Sigmoid colon (tissue), 7 donors: Measurements from ENCODE around the gene DYNC1H1. TPM values are rescaled to one million over a fixed set of nuclear protein-coding genes. Genes with fewer than 3 reads are reported as not detected.
A peak's percentile ranks its signal among the peaks of the same experiment; 100 is the strongest.

Experiments used
- DNase-seq: peaks from one replicate; pipeline ENCODE4 v3.0.0-alpha.2; 2019
- H3K27ac ChIP-seq, 4 donors: fragments of 200-600 bp; sonication (generic); one replicate each; pipeline ENCODE4 v1.5.1; 2016 to 2019; ENCODE audit warnings: mild to moderate bottlenecking in 1 of 4
- H3K27me3 ChIP-seq, 3 donors: fragments of 200-600 bp; sonication (generic); one replicate each; pipeline ENCODE4 v1.5.1; 2019; ENCODE audit warnings: mild to moderate bottlenecking in 1 of 3
- H3K36me3 ChIP-seq, 4 donors: fragments of 200-600 bp; sonication (generic); one replicate each; pipeline ENCODE4 v1.5.1; 2016 to 2019
- H3K4me1 ChIP-seq, 4 donors: fragments of 200-600 bp; sonication (generic); one replicate each; pipeline ENCODE4 v1.5.1; 2017 to 2019
- H3K4me3 ChIP-seq, 4 donors: fragments of 200-600 bp; sonication (generic); one replicate each; pipeline ENCODE4 v1.5.1; 2017 to 2019; ENCODE audit warnings: mild to moderate bottlenecking in 2 of 4, moderate library complexity in 1 of 4
- H3K9me3 ChIP-seq, 4 donors: fragments of 200-600 bp in 3 of 4; sonication (generic) in 3 of 4; one replicate each; pipeline versions ENCODE4 v1.5.1 to v1.6.1; 2013 to 2019
- CTCF ChIP-seq, 4 experiments: fragments of 450-650 bp in 3 of 4; fragments of 200-600 bp in 1 of 4; IDR thresholded peaks; one replicate each; pipeline ENCODE4 v1.5.1; 2016 to 2019; ENCODE audit warnings: antibody characterized with exemption in 4 of 4, mild to moderate bottlenecking in 3 of 4, moderate library complexity in 2 of 4
- EP300 ChIP-seq, 4 donors: sonication (generic); formaldehyde crosslinking; IDR thresholded peaks; one replicate each; pipeline ENCODE4 v1.6.1; 2017; ENCODE audit warnings: antibody characterized with exemption in 4 of 4
- POLR2A ChIP-seq, 2 donors: fragments of 450-650 bp; IDR thresholded peaks; one replicate each; pipeline ENCODE4 v1.6.1; 2016; ENCODE audit warnings: antibody characterized with exemption in 2 of 2, mild to moderate bottlenecking in 2 of 2, moderate library complexity in 2 of 2
- POLR2AphosphoS5 ChIP-seq, 4 donors: sonication (generic); formaldehyde crosslinking; IDR thresholded peaks; one replicate each; pipeline ENCODE4 v1.6.1; 2017; ENCODE audit warnings: antibody characterized with exemption in 4 of 4
- WGBS, 2 donors: extraction: QIAGEN DNeasy Blood & Tissue Kit; methylation state at CpG; one replicate each; pipeline ENCODE4 v1.1.7; 2013; 5-methylcytosine and 5-hydroxymethylcytosine counted together
- intact Hi-C: fragments of 100-400 bp; cut with DNase I; formaldehyde crosslinking; loops from one replicate; pipeline ENCODE4 v1.15.1; 2023
- polyA plus RNA-seq, 3 donors: library from polyadenylated mRNA; stranded (reverse); fragments of 200-250 nt; gene quantifications; one replicate each; pipeline ENCODE4 v1.2.3, GENCODE V29; 2013
- total RNA-seq, 4 donors: library from RNA; depleted of rRNA; stranded (reverse); fragments of >200 nt; gene quantifications; one replicate each; pipeline ENCODE4 v1.1.0, GENCODE V29; 2016
- donor health status: healthy with polysubstance abuse.
- donor health status: Bipolar disorder and iron deficiency.
- donor health status: healthy.

Gene DYNC1H1
- total and polyA plus RNA-seq, 7 donors: 38.4 to 592 (median 320) TPM

- no peak for TF ChIP-seq POLR2A (IDR thresholded peaks at IDR 0.05)
- no peak for TF ChIP-seq POLR2AphosphoS5 (IDR thresholded peaks at IDR 0.05)
- TF ChIP-seq EP300 (IDR thresholded peaks at IDR 0.05): no peak
- no peak for TF ChIP-seq CTCF (IDR thresholded peaks at IDR 0.05)
Observed at GRCh38 chr14:101918065-101918989, 46.0 kb upstream of the DYNC1H1 start.

GRCh38 chr14:101920271-101920670, 44.1 kb upstream of the DYNC1H1 start:
- DNase-seq: no peak
- Histone ChIP-seq H3K9me3 (no peaks in the 10 kb centered on the region), H3K4me1 (peaks cover 0 to 4% (median 0%) of the 10 kb centered on the region in 4 donors), H3K4me3 (no peak overlapping the region), H3K27me3 (no peaks in the 10 kb centered on the region), H3K36me3 (peaks cover 0 to 61% (median 8%) of the 10 kb centered on the region in 4 donors), H3K27ac (no peak overlapping the region)
- no peak for TF ChIP-seq EP300 (IDR thresholded peaks at IDR 0.05)
- TF ChIP-seq CTCF (IDR thresholded peaks at IDR 0.05): no peak
- no peak for TF ChIP-seq POLR2AphosphoS5 (IDR thresholded peaks at IDR 0.05)
- TF ChIP-seq POLR2A (IDR thresholded peaks at IDR 0.05): no peak
- intact Hi-C loops: no loop called here
- 84 to 85% methylated on average over 4 of the region's 4 CpGs for WGBS, 2 donors

More at GRCh38 chr14:101918065-101918989, 46.0 kb upstream of the DYNC1H1 start:
- peak overlapping the region in 2 of 4 donors; percentile 30 to 34 for H3K27ac ChIP-seq
- intact Hi-C loops: no loop called here
- no peak for DNase-seq
- no peak overlapping the region for H3K4me3 ChIP-seq
- H3K9me3 ChIP-seq: no peaks in the 10 kb centered on the region
- peaks cover 0 to 62% (median 6%) of the 10 kb centered on the region in 4 donors for H3K36me3 ChIP-seq
- peaks cover 0 to 4% (median 0%) of the 10 kb centered on the region in 4 donors for H3K4me1 ChIP-seq
- H3K27me3 ChIP-seq: no peaks in the 10 kb centered on the region
- 84 to 88% methylated on average over 15 of the region's 22 CpGs for WGBS, 2 donors

GRCh38 chr14:101922866-101923265, 41.5 kb upstream of the DYNC1H1 start:
- Histone ChIP-seq H3K4me1 (peaks cover 0 to 14% (median 8%) of the 10 kb centered on the region in 4 donors), H3K4me3 (no peak overlapping the region), H3K27me3 (no peaks in the 10 kb centered on the region), H3K27ac (no peak overlapping the region), H3K36me3 (peaks cover 0 to 63% (median 9%) of the 10 kb centered on the region in 4 donors), H3K9me3 (no peaks in the 10 kb centered on the region)
- 90 to 91% methylated on average over 7 of the region's 7 CpGs for WGBS, 2 donors
- DNase-seq: no peak
- intact Hi-C loops: no loop called here
- no peak for TF ChIP-seq POLR2A (IDR thresholded peaks at IDR 0.05)
- no peak for TF ChIP-seq EP300 (IDR thresholded peaks at IDR 0.05)
- TF ChIP-seq POLR2AphosphoS5 (IDR thresholded peaks at IDR 0.05): no peak
- no peak for TF ChIP-seq CTCF (IDR thresholded peaks at IDR 0.05)

- Histone ChIP-seq H3K27me3 (no peaks in the 10 kb centered on the region), H3K27ac (peak overlapping the region in 1 of 4 donors; percentile 77), H3K9me3 (no peaks in the 10 kb centered on the region), H3K4me3 (no peak overlapping the region), H3K36me3 (peaks cover 0 to 59% (median 8%) of the 10 kb centered on the region in 4 donors), H3K4me1 (peaks cover 0 to 23% (median 14%) of the 10 kb centered on the region in 4 donors)
- WGBS, 2 donors: 96 to 97% methylated on average over 33 of the region's 33 CpGs
- DNase-seq: no peak
- TF ChIP-seq CTCF (IDR thresholded peaks at IDR 0.05): no peak
- TF ChIP-seq EP300 (IDR thresholded peaks at IDR 0.05): no peak
- no peak for TF ChIP-seq POLR2AphosphoS5 (IDR thresholded peaks at IDR 0.05)
- TF ChIP-seq POLR2A (IDR thresholded peaks at IDR 0.05): no peak
- intact Hi-C loops: loop anchor here (5.0 kb wide), 1 partner anchor 153 kb away; no protein-coding TSS in a partner anchor
Observed at GRCh38 chr14:101925152-101925551, 39.2 kb upstream of the DYNC1H1 start.
